ENCODE measurements around the gene KIAA0319L. TPM values are rescaled to one million over a fixed set of nuclear protein-coding genes. Genes with fewer than 3 reads are reported as not detected.

Gene KIAA0319L
- total RNA-seq, 2 experiments from 2014 or later, result 17.2 to 18.3 TPM

- peaks cover 34% of the 10 kb centered on the region for H3K4me1 Mint-ChIP-seq
- DNase-seq, result no peak
- no peaks in the 10 kb centered on the region for H3K9me3 Mint-ChIP-seq
- no peaks in the 10 kb centered on the region for H3K27me3 Mint-ChIP-seq
- no peak overlapping the region for H3K4me3 Mint-ChIP-seq
- H3K27ac Mint-ChIP-seq, result no peak overlapping the region
- peaks cover 9% of the 10 kb centered on the region for H3K36me3 Mint-ChIP-seq
These were observed 4.2 kb upstream of the KIAA0319L start for GRCh38 chr1:35561297-35561971.

GRCh38 chr1:35560256-35561225 is 3.3 kb upstream of the KIAA0319L start:
- no peak for DNase-seq
- peaks cover 43% of the 10 kb centered on the region for H3K4me1 Mint-ChIP-seq
- H3K4me3 Mint-ChIP-seq, result no peak overlapping the region
- peaks cover 9% of the 10 kb centered on the region for H3K36me3 Mint-ChIP-seq
- H3K27me3 Mint-ChIP-seq, result no peaks in the 10 kb centered on the region
- H3K9me3 Mint-ChIP-seq, result no peaks in the 10 kb centered on the region
- no peak overlapping the region for H3K27ac Mint-ChIP-seq

DNA sequence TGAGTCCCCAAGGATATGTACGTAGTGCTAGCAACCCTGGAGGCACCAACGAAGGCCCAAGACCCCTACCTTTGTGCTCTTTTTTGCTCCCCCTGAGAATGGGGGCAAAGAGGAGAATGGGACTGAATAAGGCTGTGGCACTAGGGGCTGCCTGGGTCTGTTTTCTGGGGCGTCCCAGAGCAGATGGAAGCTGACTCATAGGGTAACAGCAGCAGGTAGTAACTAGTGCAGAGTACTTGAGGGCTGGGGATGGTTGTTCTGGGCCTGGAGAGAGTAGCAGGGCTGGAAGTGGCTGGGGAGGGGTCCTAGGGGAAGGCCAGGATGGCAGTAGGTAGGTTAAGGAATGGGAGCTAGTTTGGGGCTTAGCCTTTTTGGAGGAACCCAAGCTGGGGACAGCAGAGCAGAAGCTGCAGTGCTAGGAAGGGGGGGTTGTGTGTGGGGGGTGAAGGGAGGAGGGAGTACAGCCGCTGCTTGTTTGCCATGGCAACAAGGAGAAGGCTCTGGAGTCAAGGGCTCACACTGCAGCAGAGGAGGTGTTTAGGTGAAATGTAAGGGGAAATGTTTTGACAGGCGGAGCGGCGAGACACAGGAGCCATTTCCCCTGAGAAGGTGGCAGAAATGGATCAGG is 2.2 kb upstream of the KIAA0319L start:
- DNase-seq, result no peak
- Mint-ChIP-seq H3K9me3 (no peaks in the 10 kb centered on the region), H3K27me3 (no peaks in the 10 kb centered on the region), H3K27ac (peak overlapping the region; percentile 77), H3K4me3 (peak overlapping the region; percentile 55), H3K36me3 (peaks cover 5% of the 10 kb centered on the region), H3K4me1 (peaks cover 50% of the 10 kb centered on the region)

GRCh38 chr1:35558374-35559316 is 1.4 kb upstream of the KIAA0319L start:
- Mint-ChIP-seq H3K4me3 (peak overlapping the region; percentile 96), H3K9me3 (no peaks in the 10 kb centered on the region), H3K4me1 (peaks cover 53% of the 10 kb centered on the region), H3K27me3 (no peaks in the 10 kb centered on the region), H3K36me3 (peaks cover 2% of the 10 kb centered on the region), H3K27ac (peak overlapping the region; percentile 97)
- peak; percentile 32 for DNase-seq

- Mint-ChIP-seq H3K27me3 (no peaks in the 10 kb centered on the region), H3K27ac (peak within 1 kb of the TSS; percentile 97), H3K4me1 (peaks cover 51% of the 10 kb centered on the region), H3K36me3 (peaks cover 2% of the 10 kb centered on the region), H3K4me3 (peak within 1 kb of the TSS; percentile 96), H3K9me3 (no peaks in the 10 kb centered on the region)
- peak; percentile 96 for DNase-seq
These were observed 589 bp upstream of the KIAA0319L start, which contains the start of gene NCDN for GRCh38 chr1:35557611-35558373. TSS of gene NCDN (plus strand) at chr1:35557799. CDS start at chr1:35558191, 392 bp downstream.

- no peak for DNase-seq
- Mint-ChIP-seq H3K4me1 (peaks cover 51% of the 10 kb centered on the region), H3K36me3 (peaks cover 8% of the 10 kb centered on the region), H3K27me3 (no peaks in the 10 kb centered on the region), H3K27ac (peak overlapping the region; percentile 65), H3K9me3 (no peaks in the 10 kb centered on the region), H3K4me3 (peak overlapping the region; percentile 96)
These were observed 602 bp downstream of the KIAA0319L start for GRCh38 chr1:35556484-35557117.

GRCh38 chr1:35555601-35556477 is 1.4 kb downstream of the KIAA0319L start:
- Mint-ChIP-seq H3K36me3 (peaks cover 7% of the 10 kb centered on the region), H3K27ac (peak overlapping the region; percentile 65), H3K27me3 (no peaks in the 10 kb centered on the region), H3K4me3 (peak overlapping the region; percentile 96), H3K4me1 (peaks cover 46% of the 10 kb centered on the region), H3K9me3 (no peaks in the 10 kb centered on the region)
- DNase-seq, result no peak

GRCh38 chr1:35555212-35555584 is 2.0 kb downstream of the KIAA0319L start:
- Mint-ChIP-seq H3K27me3 (no peaks in the 10 kb centered on the region), H3K27ac (no peak overlapping the region), H3K4me1 (peaks cover 46% of the 10 kb centered on the region), H3K9me3 (no peaks in the 10 kb centered on the region), H3K4me3 (peak overlapping the region; percentile 27), H3K36me3 (peaks cover 9% of the 10 kb centered on the region)
- no peak for DNase-seq

DNA sequence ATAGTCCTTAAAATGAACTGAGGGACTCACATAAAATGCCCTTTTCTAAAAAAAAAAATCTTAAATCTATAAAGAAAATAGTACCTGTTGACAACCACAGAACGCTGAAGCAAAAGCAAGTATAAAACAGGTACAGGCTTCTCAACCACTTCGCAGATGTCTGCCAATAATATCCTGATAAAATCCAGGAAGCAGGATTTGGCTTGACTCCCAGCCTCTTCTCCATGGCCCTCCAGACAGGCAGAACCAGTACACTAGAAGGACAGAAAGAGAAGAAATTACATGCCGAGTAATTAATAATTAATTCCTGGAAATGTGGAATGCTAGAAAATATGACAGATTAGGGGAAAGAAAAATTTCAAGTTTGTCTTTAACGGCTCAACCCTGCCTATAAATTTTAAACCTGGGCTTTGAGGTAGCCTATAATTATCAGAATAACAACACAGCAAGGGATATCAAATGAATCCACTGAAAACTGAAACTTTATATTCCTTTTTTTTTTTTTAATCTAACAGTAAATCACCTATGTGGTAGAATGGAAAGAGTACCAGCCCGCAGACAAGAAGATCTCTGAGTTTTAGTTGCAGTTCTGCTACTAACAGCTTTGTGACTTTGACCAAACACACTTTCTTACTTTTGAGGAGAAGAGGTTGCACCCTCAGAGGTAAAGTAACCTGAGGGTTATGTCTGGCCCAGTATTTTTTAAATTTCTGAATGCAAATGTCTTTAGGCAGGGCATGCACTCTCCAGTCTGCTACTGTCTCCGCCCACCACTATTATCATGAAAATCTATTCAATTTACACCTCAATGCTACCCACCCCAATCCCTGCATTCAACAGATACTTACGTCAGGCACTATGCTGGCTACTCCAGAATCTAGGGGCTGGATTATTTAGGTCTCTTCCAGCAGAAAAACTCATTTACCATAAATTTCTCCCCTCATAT is 2.7 kb downstream of the KIAA0319L start:
- Mint-ChIP-seq H3K27ac (no peak overlapping the region), H3K9me3 (no peaks in the 10 kb centered on the region), H3K36me3 (peaks cover 14% of the 10 kb centered on the region), H3K27me3 (no peaks in the 10 kb centered on the region), H3K4me3 (no peak overlapping the region), H3K4me1 (peaks cover 44% of the 10 kb centered on the region)
- DNase-seq, result no peak

GRCh38 chr1:35553851-35554250 is 3.4 kb downstream of the KIAA0319L start:
- H3K36me3 Mint-ChIP-seq, result peaks cover 14% of the 10 kb centered on the region

GRCh38 chr1:35546614-35547013 is 10.6 kb downstream of the KIAA0319L start:
- DNase-seq, result no peak
- H3K4me1 Mint-ChIP-seq, result peaks cover 36% of the 10 kb centered on the region
- no peaks in the 10 kb centered on the region for H3K9me3 Mint-ChIP-seq
- no peaks in the 10 kb centered on the region for H3K27me3 Mint-ChIP-seq
- H3K36me3 Mint-ChIP-seq, result peaks cover 29% of the 10 kb centered on the region
- no peak overlapping the region for H3K27ac Mint-ChIP-seq
- no peak overlapping the region for H3K4me3 Mint-ChIP-seq

More at GRCh38 chr1:35553851-35554250, 3.4 kb downstream of the KIAA0319L start:
- no peaks in the 10 kb centered on the region for H3K27me3 Mint-ChIP-seq
- no peak overlapping the region for H3K4me3 Mint-ChIP-seq
- H3K4me1 Mint-ChIP-seq, result peaks cover 40% of the 10 kb centered on the region
- no peaks in the 10 kb centered on the region for H3K9me3 Mint-ChIP-seq
- no peak for DNase-seq
- no peak overlapping the region for H3K27ac Mint-ChIP-seq

GRCh38 chr1:35544976-35545375 is 12.2 kb downstream of the KIAA0319L start:
- Mint-ChIP-seq H3K9me3 (no peaks in the 10 kb centered on the region), H3K36me3 (peaks cover 35% of the 10 kb centered on the region), H3K4me3 (peak overlapping the region; percentile 35), H3K27ac (no peak overlapping the region), H3K4me1 (peaks cover 45% of the 10 kb centered on the region), H3K27me3 (no peaks in the 10 kb centered on the region)
- DNase-seq, result peak; percentile 49

Measured in activated naive CD8-positive, alpha-beta T cell treated with anti-CD3 and anti-CD28 coated beads for 36 hours (primary cell).